GDM1 (cell line): ENCODE measurements around the gene TMC3.

Source experiments
- DNase-seq: peaks from one replicate; lab custom pipeline; 2025; lab: John Stamatoyannopoulos, UW

The TMC3 gene

DNA sequence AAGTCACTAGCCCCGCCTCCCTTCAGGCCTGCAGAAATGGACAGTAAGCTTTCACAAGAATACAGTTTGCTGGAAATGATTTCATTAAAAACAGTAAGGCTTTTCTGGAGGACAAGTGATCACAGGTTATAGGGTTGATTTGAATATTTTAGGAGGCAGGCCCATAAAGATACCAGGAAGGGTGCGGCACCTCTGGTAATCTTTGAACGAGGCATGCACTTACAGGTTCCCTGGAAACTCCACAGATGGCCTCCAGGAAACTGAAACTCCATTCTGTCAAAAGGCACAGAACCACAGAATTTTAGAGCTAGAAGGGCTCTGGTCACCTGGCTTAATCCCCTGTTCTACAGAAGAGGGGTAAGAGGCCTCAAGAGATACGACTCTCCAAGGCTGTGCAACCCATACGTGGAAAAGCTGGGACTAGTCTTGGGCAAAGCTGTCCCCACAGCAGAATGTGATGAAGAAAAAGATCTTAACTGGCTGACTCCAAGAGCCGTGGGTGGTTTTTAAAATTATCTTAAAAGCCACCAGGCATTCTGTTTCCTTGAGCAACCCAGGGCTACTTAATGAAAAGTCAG is 51.2 kb downstream of the TMC3 start:
- no peak for DNase-seq

GRCh38 chr15:81321667-81322066 is 52.3 kb downstream of the TMC3 start:
- no peak for DNase-seq

DNA sequence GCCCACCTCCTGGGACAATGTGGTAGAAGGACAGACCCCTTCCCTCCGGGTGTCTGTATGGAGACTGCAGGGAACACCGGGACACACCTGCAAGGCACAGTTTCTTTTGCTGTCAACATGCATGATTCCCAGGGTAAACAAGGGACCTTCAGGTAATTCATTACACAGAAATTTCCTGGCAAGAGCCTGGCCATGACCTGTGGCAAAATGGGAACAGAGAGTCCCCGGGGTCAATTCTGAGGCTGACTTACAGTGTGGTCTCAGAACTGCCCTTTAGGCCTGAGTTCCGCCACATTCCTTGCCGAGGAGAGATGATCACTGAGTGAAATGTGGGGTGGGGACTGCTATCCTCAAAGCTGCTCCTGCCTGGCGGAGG is 56.4 kb downstream of the TMC3 start:
- DNase-seq: no peak

DNA sequence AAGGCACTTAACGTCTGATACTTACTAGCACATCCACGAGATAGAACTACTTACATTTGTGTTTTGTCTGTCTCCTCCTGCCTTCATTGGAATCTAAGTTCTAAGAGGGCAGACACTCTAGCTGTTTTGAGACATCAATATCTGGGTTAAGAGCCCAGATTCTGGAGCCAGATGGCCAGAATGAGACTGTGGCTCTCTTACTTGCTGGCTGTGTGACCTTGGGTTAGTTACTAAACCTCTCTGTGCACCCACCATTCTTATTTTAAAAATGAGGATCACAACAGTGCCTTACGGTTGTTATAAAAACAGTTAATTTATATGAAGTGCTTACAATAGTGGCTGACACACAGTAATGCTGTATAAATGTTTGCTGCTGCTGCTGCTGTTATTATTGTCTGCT is 57.7 kb downstream of the TMC3 start:
- no peak for DNase-seq

DNA sequence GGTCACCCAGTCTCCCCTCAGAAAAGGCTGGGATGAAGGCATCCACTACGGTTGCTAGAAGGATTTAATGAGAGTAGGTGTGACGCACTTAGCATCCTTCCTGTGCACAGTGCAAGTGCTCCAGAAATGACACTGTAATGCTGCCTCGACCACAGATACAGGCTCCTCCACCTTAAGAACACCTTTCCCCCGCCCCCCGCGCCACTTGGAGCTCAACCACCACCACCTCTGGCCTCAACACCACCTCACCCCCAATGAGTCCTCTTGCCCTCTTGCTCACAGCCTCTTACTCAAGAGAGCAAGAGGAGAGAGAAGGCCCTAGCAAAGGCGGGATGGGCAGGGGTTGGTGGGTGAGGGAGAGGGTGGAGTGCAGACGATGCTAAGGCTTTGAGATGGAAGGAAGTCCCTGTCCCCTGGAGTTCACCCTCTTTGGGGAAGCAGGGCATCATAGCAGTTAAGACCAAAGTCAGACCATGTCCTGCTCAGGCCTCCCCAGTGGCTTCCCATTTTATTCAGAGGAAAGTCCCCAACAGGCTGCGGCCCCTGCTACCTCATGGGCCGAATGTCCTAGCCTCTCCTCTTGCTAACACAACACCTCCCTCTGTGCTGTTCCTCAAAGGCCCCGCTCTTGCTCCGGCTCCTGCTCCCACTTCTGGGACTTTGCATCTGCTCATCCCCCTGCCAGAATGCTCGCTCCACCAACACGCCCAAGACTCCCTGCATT is 58.4 kb downstream of the TMC3 start:
- DNase-seq: no peak

- DNase-seq: no peak
Measured at GRCh38 chr15:81314378-81314777, 59.6 kb downstream of the TMC3 start.

DNA sequence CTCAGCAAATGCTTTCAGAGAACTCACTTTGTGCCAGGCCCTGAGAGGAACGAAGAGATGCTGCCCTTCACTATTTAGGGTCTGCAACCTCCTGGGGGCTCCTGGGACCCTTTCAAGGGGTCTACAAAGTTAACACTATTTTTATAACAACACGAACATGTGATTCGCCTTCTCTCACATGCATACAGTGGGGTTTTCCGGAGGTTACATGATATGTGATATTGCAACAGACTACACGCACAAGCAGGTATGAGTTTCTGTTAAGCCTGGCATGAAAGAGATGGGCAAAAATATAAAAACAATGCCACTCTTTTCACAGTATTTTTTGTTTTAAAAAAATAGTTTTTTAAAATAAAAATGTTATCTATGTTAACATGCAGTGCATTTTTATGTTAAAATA is 60.3 kb downstream of the TMC3 start:
- DNase-seq: no peak

GRCh38 chr15:81312790-81313543 is 61.0 kb downstream of the TMC3 start:
- DNase-seq: no peak

GRCh38 chr15:81311752-81312464 is 62.1 kb downstream of the TMC3 start:
- DNase-seq: peak; percentile 76

DNA sequence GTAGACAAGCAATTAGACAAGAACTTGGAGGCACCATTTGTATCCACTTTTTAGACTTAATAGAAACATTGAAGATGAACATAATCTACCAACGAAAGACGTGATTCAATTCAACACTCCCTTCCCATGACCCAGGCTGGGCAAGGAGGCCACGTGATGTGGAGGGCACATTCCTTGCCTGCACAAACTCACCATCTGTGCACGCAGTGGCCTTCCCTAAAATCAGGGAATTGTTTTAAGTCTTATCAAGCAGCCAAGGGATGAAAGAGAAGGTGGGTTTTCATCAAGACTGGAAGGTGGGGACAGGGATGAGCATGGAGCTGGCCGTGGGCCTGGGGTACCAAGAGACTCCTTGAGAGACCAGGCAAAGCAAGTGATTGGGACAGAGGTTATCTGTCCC is 63.5 kb downstream of the TMC3 start:
- no peak for DNase-seq

- DNase-seq: no peak
Measured at GRCh38 chr15:81309647-81310450, 64.2 kb downstream of the TMC3 start.

GRCh38 chr15:81308260-81308659 is 65.8 kb downstream of the TMC3 start:
- no peak for DNase-seq

GRCh38 chr15:81304226-81304625 is 69.8 kb downstream of the TMC3 start:
- no peak for DNase-seq

GRCh38 chr15:81303244-81304225 is 70.5 kb downstream of the TMC3 start:
- no peak for DNase-seq

DNA sequence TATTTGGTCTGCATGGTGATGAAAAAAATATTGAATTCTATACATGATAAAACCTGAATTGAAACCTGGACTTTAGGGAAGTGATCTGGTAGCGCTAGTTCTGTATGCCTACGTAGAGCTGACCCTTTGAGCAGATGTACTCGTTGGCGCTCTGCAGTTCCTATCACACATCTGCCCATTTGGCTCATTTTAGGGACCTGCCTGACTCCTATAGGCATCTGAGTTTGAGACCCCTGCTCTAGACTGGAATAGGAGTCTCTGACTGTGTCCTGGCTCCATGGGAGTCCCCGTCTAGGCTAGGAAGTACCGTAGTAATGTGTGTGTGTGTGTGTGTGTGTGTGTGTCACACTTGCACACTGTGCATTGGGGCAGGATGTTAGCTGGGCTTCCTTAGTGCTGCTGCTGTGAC is 71.3 kb downstream of the TMC3 start:
- no peak for DNase-seq

- DNase-seq: no peak
Measured at GRCh38 chr15:81301815-81302399, 72.1 kb downstream of the TMC3 start.

GRCh38 chr15:81301385-81301784 is 72.6 kb downstream of the TMC3 start:
- DNase-seq: no peak

DNA sequence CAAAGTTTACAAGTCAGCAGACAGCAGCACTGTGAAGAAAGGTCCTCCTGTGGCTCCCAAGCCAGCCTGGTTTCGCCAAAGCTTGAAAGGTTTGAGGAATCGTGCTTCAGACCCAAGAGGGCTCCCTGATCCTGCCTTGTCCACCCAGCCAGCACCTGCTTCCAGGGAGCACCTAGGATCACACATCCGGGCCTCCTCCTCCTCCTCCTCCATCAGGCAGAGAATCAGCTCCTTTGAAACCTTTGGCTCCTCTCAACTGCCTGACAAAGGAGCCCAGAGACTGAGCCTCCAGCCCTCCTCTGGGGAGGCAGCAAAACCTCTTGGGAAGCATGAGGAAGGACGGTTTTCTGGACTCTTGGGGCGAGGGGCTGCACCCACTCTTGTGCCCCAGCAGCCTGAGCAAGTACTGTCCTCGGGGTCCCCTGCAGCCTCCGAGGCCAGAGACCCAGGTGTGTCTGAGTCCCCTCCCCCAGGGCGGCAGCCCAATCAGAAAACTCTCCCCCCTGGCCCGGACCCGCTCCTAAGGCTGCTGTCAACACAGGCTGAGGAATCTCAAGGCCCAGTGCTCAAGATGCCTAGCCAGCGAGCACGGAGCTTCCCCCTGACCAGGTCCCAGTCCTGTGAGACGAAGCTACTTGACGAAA is 74.3 kb downstream of the TMC3 start:
- DNase-seq: no peak

DNA sequence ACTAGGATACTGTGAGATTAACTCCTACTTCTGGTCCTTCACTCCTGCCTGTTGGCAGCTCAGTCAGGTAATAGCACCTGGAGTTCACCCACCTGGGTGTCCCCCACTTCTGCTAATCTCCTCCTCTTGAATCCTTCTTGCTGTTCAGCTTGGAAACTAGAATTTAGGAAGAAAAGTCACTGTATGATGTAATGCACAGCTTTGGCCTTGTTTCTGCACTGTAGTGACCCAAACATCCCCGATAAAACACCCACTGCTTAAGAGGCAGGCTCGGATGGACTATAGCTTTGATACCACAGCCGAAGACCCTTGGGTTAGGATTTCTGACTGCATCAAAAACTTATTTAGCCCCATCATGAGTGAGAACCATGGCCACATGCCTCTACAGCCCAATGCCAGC is 74.9 kb downstream of the TMC3 start:
- no peak for DNase-seq

GRCh38 chr15:81298611-81299010 is 75.4 kb downstream of the TMC3 start:
- no peak for DNase-seq
